GM12801 (cell line): Measurements from ENCODE around the gene LGSN.

ENCODE experiments used
- TF ChIP-seq, protein P1 (sequence below): IDR thresholded peaks from one replicate; pipeline ENCODE4 v1.5.1; 2011; ENCODE audit warnings: control low read depth; ENCODE audit not compliant: insufficient read length; ENCODE audit errors: extremely low read depth

LGSN gene

DNA sequence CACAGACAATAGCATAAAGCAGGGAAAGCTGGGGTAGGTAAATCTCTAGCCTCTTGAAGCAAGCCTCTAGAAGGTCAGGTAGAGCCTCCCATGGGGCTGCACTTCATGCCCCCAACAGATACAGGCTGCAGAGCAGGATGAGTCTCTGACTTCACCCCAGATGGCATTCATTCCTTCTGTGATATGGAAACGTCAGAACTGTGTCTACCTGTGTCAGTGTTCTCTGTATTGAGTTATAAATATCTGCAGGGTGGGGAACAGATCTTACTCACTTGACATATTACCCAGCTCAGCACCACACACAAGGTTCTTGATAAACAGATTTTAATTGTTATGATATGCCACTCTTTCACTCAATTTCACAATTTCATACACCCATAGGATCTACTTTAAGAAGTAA, 2.1 kb downstream of the LGSN start:
- TF ChIP-seq, protein P1, sequence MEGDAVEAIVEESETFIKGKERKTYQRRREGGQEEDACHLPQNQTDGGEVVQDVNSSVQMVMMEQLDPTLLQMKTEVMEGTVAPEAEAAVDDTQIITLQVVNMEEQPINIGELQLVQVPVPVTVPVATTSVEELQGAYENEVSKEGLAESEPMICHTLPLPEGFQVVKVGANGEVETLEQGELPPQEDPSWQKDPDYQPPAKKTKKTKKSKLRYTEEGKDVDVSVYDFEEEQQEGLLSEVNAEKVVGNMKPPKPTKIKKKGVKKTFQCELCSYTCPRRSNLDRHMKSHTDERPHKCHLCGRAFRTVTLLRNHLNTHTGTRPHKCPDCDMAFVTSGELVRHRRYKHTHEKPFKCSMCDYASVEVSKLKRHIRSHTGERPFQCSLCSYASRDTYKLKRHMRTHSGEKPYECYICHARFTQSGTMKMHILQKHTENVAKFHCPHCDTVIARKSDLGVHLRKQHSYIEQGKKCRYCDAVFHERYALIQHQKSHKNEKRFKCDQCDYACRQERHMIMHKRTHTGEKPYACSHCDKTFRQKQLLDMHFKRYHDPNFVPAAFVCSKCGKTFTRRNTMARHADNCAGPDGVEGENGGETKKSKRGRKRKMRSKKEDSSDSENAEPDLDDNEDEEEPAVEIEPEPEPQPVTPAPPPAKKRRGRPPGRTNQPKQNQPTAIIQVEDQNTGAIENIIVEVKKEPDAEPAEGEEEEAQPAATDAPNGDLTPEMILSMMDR, result no peak

DNA sequence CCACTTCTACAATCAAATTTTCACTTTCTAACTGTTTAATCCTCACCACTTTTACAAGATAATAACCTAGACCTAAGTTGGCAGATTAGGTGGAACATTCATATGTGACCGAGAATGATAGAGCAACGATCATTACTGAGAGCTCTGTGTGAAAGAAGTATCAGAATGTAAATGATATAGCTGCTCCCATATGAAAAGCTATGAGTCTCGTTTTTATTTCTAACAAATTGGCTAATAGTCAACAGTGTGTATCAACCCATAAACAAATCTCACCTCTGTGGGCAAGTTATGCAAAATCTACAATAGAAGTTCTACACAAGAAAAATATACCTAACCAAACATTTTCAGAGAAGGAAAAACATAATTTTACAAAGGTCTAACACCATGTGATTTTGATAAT, 3.7 kb downstream of the LGSN start:
- TF ChIP-seq, protein P1, result no peak

DNA sequence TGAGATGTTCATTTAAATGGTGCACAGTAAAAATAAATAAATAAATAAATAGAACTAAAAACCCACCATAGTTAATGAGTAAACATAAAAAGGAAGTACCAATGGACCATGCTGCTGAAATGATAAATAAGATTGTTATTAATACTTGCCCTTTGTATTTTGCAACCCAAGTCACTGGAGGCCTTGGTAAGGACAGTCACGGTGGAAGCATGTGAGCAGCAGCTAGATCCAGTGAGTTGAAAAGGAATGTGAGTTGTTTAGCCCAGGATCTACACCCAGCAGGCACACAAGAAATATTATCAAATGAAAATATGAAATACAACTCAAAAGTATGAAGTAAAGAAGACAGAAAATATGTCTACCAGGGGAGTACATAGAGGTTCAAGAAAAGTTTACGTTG, 6.7 kb downstream of the LGSN start:
- TF ChIP-seq, protein P1, result no peak

DNA sequence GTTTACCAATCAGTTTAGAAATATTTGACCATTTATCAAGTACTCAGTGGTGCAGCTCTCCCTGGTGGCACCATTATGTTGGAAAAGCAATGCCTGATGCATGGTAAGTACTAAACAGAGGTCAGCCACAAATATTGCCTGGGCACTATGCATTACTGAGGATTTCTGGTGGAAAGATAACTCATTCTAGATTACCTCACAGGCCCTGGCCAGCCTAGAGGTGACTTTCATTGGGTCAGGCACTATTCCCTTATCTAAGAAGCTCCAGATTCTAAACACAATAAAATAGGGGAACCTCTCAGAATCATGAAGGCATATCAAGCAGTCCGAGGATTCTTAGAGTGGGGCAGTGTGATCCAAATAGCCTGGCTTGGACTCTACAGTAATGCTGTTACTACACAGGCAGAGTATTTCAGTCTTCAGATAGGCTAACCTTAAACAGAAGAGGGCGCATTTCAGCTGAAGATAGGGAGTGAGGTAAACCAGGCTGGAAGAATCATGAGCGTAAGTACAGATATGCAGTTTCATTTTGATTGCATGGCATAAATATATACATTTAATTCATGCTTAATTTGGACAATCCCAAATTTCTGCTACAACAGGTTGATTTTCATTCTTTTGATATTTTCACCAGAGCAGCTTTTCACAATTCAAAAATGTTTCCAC, 12.1 kb downstream of the LGSN start:
- TF ChIP-seq, protein P1, result no peak

DNA sequence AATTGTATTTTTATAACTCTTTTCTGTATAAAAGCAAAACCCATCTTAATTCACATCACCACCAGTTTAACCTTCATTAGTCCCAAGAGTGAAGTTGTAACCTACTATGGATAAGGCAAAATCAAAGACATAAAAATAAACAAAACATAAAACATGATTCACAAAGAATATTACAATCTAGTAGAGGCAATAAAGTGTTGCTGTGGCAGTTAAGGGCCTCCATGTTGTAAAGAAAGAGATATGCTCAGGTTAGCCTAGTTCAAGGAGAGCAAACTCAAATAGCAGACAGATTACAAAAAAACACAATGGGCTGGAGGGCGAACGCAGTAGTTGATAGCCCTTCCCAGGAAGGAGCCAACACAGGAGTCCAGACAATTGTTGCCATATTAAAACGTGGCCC, 13.4 kb downstream of the LGSN start:
- TF ChIP-seq, protein P1, result no peak

DNA sequence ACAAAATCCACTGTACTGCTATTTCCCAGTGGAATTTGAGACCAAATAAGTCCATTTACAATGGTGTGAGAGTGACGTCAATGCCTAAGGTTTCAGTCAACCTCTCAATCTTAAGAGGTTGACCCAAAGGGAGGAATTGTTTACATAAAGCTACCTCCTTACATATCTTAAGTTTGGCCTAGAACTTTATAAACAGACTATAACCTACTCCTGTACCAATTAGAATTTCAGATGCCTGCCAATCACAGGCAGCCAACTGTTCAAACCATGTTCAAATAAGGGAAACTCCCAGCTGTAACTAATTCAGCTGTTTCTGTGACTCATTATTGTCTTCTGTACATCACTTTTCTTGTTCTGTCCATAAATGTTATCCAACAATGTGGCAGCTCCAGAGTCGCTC, 14.5 kb downstream of the LGSN start:
- TF ChIP-seq, protein P1, result no peak

DNA sequence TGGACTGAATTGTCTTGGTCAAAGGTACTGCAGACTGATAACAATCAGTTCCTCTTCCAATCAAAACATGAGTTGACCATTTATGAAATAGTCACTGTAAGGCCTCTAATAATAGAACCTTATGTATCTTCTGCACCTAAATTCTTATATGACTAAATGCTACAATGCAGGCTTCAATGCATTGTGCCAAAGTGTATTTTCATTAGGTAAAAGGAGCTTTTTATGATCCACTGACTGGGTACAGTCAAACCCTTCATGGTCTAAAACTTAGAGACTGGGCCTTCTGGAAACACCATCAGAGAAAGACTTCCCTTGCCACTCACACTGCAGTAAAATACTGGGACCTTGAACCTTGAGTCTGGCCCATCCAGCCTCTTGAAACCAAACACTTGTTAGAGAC, 16.3 kb downstream of the LGSN start:
- TF ChIP-seq, protein P1, result no peak
